ENCODE results near the gene CCT8.

- TF ChIP-seq SP1 (IDR thresholded peaks at IDR 0.05) (no peak), SUZ12 (IDR thresholded peaks at IDR 0.05) (no peak), FOXA1 (IDR thresholded peaks at IDR 0.05) (no peak), ELF4 (IDR thresholded peaks at IDR 0.05) (no peak), ARNT (IDR thresholded peaks at IDR 0.05) (no peak), LEF1 (IDR thresholded peaks at IDR 0.05; ENCODE audit: borderline replicate concordance) (no peak), PKNOX1 (IDR thresholded peaks at IDR 0.05) (no peak), FOXM1 (IDR thresholded peaks at IDR 0.05; ENCODE audit: borderline replicate concordance) (no peak), BHLHE40 (IDR thresholded peaks at IDR 0.05; ENCODE audit: borderline replicate concordance) (no peak), ZNF384 (IDR thresholded peaks at IDR 0.05) (no peak), NFRKB (IDR thresholded peaks at IDR 0.05) (no peak), HDGF (IDR thresholded peaks at IDR 0.05; ENCODE audit: borderline replicate concordance) (no peak)
Observed at GRCh38 chr21:29029524-29029923, 43.9 kb downstream of the CCT8 start.

Data from HEK293T (cell line).